ENCODE data around the gene RBM45.
"Not testable (repeated sequence)": the region's sequence is repeated elsewhere in the genome, so short reads cannot be mapped to it uniquely, and the experiment has no call there.

The RBM45 gene

DNA sequence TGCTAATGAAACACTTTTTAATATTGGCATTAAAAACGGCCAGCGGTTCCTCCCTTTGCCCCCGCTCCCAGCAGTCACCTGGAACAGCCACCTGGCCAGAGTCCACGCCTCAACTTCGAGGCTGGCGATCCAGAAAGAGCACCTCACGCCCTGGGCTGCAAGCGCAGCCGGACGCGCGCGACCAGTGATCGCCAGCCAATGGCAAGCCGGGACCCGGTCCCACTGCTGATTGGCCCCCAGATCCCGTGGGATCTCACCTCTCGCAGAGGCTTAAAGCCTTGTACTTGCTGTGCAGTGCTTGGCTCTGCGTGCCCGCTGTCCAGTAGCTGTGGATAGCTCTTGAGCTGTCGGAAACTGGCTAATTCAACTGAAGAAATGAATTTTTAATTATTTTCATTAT lies 4.1 kb upstream of the RBM45 start:
- no peak for DNase-seq (ENCODE audit: low read depth)

GRCh38 chr2:178109813-178110212 lies 2.4 kb upstream of the RBM45 start:
- DNase-seq (ENCODE audit: low read depth): peak; percentile 47

GRCh38 chr2:178110681-178111080 lies 1.6 kb upstream of the RBM45 start:
- no peak for DNase-seq (ENCODE audit: low read depth)

GRCh38 chr2:178111743-178112142 lies 494 bp upstream of the RBM45 start:
- DNase-seq (ENCODE audit: low read depth): no peak

- no peak for DNase-seq (ENCODE audit: low read depth)
Observed at GRCh38 chr2:178114462-178114861, 2.2 kb downstream of the RBM45 start.

DNA sequence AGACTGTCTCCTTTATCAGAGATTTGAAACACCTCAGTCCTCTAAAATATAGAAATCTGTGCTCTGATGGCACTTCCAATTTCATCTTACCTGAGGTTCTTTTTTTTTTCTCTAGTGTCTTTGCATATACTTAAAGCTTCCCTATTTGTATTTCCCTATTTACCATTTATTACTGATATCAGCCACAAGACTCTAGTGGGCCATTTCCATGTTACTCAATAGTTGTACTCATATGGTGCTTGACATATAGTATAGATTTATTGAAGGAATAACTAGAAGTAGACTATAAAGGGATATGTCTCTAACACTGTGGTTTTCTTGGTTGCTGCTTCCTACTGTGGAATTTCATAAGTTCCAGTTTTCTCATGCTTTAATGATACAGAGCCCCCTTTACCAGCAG lies 3.0 kb downstream of the RBM45 start:
- DNase-seq (ENCODE audit: low read depth): no peak

GRCh38 chr2:178117725-178118124 lies 5.5 kb downstream of the RBM45 start:
- no peak for DNase-seq (ENCODE audit: low read depth)

DNA sequence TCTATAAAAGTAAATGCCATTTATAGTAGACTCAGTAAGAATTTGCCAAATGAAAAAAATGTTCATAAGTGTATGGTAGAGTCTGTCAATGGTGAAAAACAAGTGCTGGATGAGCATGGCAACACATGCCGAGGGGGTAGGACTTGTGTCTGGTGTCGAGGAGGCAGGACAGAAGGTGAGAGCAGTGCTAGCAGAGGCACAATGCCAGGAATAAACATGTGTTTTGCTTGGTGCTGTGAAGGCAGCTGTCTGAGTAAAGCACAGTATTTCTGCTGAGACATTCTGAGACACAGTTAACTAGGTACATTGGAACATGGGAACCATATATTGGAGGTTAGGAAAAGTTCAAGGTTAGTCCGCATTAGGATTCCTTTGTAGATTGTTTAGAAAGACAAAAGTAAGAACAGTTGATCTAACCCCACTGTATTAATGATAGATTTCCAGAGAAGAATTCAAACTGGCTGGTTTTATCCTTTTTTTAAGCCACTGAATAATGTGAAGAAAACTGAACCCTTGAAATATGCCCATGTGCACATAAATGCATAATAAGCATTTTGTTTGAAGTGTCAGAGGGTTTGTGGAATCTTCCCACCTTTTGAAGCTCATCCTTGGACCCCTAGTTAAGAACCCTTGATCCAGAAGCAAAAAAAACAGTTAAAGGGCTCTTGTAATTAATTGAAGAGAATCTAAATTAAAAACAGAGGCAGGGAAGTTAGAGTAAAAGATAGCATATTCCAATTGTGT lies 7.1 kb downstream of the RBM45 start:
- DNase-seq (ENCODE audit: low read depth): no peak

DNA sequence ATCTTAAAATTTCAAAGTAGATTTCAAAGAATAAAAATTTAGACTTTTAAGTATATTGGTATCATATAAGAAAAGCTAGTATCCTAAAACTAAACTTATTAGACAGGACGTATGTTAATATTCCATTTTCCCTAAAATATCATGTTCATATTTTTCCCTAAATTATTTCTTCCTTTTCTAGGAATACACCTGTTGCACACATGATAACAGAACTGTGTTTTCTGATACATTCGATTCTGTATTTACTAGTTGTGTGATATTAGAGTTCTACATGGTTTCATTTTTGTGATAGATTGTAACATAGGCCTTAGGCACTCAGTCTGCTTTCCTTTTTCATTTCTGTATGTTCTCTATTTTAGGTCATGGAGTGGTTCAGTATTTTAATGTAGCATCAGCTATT lies 10.9 kb downstream of the RBM45 start:
- no peak for DNase-seq (ENCODE audit: low read depth)

- no peak for DNase-seq (ENCODE audit: low read depth)
Observed at GRCh38 chr2:178125125-178125524, 12.9 kb downstream of the RBM45 start.

GRCh38 chr2:178125862-178126261 lies 13.6 kb downstream of the RBM45 start:
- DNase-seq (ENCODE audit: low read depth): no peak

GRCh38 chr2:178128836-178129630 lies 16.8 kb downstream of the RBM45 start:
- peak; percentile 65 for DNase-seq (ENCODE audit: low read depth)

DNA sequence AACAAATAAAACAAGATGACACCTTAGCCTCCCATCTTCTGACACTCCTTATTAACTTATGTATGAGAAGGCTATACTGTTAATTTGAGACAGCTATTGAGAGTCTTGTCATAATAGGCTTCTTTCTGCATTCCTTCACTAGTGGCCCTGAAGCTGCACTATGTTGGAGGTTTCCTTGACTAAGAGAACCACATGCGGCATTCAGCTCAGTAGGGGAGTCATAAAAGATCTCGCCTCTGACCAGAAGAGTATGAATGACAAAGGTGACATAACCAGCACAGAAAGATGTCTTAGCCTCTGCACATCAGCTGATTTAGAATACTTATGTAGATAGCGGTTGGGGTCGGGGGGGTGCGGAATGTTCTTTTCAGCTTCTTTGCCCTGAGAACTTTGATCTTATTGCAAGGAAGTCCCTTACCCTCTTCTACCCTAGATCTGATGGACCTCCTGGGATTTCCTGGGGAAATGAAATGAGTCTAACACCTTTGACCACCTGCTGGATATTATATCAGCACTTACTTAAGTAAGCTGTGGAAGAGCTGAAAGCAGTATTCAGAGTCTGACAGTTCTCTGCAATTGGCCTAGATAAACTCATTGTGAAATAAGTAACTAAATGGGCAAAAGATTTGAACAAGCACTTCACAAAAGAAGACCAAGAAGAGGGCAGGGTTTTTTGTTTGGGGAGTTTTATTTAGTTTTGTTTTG lies 24.2 kb downstream of the RBM45 start:
- DNase-seq (ENCODE audit: low read depth): no peak

- peak; percentile 18 for DNase-seq (ENCODE audit: low read depth)
Observed at GRCh38 chr2:178142274-178143065, 30.2 kb downstream of the RBM45 start.

DNA sequence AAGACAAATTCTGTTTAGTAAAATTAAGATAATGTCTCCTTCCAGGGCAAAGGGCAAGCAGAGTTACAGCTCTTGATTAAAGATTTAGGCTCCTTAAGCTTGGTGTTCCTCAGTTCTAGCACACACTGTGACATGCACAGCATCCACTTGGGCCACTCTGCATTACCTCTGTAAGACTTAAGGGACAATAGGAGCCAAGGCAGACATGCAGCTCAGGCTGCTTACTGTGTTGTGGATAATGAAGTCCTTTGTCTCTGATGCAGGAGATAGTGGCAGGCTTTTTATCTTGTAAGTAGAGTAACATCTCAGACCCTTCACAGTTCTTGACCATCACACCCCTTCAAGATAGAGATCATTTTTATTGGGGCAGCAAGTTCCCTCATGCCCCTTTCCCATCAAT lies 31.2 kb downstream of the RBM45 start:
- DNase-seq (ENCODE audit: low read depth): no peak

- peak; percentile 34 for DNase-seq (ENCODE audit: low read depth)
Observed at GRCh38 chr2:178152033-178152432, 39.8 kb downstream of the RBM45 start.

- no peak for DNase-seq (ENCODE audit: low read depth)
Observed at GRCh38 chr2:178152542-178152941, 40.3 kb downstream of the RBM45 start.

- DNase-seq (ENCODE audit: low read depth): no peak
Observed at GRCh38 chr2:178152977-178153376, 40.7 kb downstream of the RBM45 start.

DNA sequence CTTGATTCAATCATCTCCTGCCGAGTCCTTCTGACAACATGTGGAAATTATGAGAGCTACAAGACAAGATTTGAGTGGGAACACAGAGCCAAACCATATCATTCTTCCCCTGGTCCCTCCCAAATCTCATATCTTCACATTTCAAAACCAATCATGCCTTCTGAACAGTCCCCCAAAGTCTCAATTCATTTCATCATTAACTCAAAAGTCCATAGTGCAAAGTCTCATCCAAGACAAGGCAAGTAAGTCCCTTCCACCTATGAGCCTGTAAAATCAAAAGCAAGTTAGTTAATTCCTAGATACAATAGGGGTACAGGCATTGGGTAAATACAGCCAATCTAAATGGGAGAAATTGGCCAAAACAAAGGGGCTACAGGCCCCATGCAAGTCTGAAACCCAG lies 41.6 kb downstream of the RBM45 start:
- DNase-seq (ENCODE audit: low read depth): not testable (repeated sequence)

GRCh38 chr2:178155524-178155923 lies 43.3 kb downstream of the RBM45 start:
- DNase-seq (ENCODE audit: low read depth): no peak

DNA sequence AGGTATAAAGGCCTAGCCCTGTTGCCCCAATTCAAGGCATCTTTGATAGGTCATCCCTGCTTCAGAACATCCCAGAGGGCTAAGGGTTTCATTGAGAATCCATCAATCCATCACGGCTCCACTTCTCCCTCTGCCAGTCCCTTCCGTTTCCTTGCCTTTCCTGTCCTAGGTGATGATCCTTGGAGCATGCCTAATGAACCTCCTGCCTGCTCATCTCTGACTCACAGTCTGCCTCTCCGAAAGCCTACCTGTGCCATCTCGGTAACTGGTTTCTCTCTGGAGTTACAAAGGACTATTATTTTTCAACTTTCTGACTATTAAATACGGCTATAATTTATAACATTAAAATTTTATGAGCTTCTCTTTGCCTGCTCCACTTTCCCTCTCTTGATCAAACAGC lies 45.3 kb downstream of the RBM45 start:
- DNase-seq (ENCODE audit: low read depth): no peak

DNA sequence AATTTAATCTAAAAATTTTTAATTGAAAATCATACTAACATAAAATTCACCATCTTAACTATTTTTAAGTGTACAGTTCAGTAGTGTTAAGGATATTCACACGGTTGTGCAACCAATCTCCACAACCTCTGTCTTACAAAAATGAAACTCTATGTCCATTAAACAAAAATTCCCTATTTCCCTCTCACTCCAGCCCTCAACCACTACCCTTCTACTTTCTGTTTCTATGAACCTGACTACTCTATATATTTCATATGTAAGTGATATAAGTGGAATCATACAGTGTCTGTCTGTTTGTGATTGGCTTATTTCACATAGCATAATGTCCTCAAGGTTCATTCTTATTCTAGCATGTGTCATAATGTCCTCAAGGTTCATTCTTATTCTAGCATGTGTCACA lies 47.7 kb downstream of the RBM45 start:
- DNase-seq (ENCODE audit: low read depth): no peak
